CD14-positive monocyte (primary cell): Measurements from ENCODE around the gene VPS18. TPM values are rescaled to one million over a fixed set of nuclear protein-coding genes. Genes with fewer than 3 reads are reported as not detected.

ENCODE experiments used
- DNase-seq, 3 donors: peaks; one replicate each; pipeline ENCODE4 v3.0.0-alpha.2; 2011 to 2022
- H2AFZ ChIP-seq: 2 replicates; pipeline ENCODE4 v1.6.0; 2012; ENCODE audit warnings: mild to moderate bottlenecking, low read depth, low read length, inconsistent platforms; ENCODE audit not compliant: insufficient read depth, poor library complexity, severe bottlenecking
- H3K27ac ChIP-seq, 2 donors: 1 replicate in 1 of 2; 2 replicates in 1 of 2; pipeline ENCODE4 v1.5.1; 2012 to 2013; ENCODE audit warnings: low read length in 2 of 2, control low read depth in 1 of 2, inconsistent platforms in 1 of 2, low read depth in 1 of 2, mild to moderate bottlenecking in 1 of 2
- H3K27me3 ChIP-seq, 2 donors: one replicate each; pipeline versions ENCODE4 v1.6.0 to v1.6.1; 2011 to 2013; ENCODE audit warnings: low read length in 2 of 2; ENCODE audit not compliant: control insufficient read depth in 2 of 2, insufficient read depth in 2 of 2
- H3K36me3 ChIP-seq, 2 donors: replicated peaks in 1 of 2; 1 replicate in 1 of 2; 2 replicates in 1 of 2; pipeline versions ENCODE4 v1.5.1 to v1.6.1; 2012 to 2013; ENCODE audit warnings: low read length in 2 of 2, control low read depth in 1 of 2, inconsistent platforms in 1 of 2, mild to moderate bottlenecking in 1 of 2; ENCODE audit not compliant: insufficient read depth in 2 of 2, control insufficient read depth in 1 of 2
- H3K4me1 ChIP-seq, 2 donors: 1 replicate in 1 of 2; 2 replicates in 1 of 2; pipeline versions ENCODE4 v1.5.1 to v1.6.1; 2012 to 2013; ENCODE audit warnings: low read length in 2 of 2, control low read depth in 1 of 2, inconsistent platforms in 1 of 2, mild to moderate bottlenecking in 1 of 2, moderate library complexity in 1 of 2; ENCODE audit not compliant: insufficient read depth in 2 of 2, control insufficient read depth in 1 of 2
- H3K4me2 ChIP-seq: replicated peaks from 2 replicates; pipeline ENCODE3; 2012; ENCODE audit warnings: low read length, moderate library complexity, mild to moderate bottlenecking; ENCODE audit not compliant: poor library complexity, severe bottlenecking; ENCODE audit errors: extremely low read depth
- H3K4me3 ChIP-seq, 3 experiments: fragments of 200-600 bp in 1 of 3; sonication (generic) in 1 of 3; replicated peaks in 1 of 3; 1 replicate in 2 of 3; 2 replicates in 1 of 3; pipeline ENCODE4 v1.5.1; 2011 to 2013; ENCODE audit warnings: low read length in 3 of 3, mild to moderate bottlenecking in 3 of 3, control low read depth in 2 of 3, low read depth in 2 of 3, inconsistent platforms in 1 of 3, moderate library complexity in 1 of 3
- H3K79me2 ChIP-seq: 2 replicates; pipeline ENCODE4 v1.6.0; 2012; ENCODE audit warnings: mild to moderate bottlenecking, control low read depth, inconsistent platforms, low read length, moderate library complexity; ENCODE audit not compliant: insufficient read depth
- H3K9ac ChIP-seq: 2 replicates; pipeline ENCODE4 v1.6.0; 2017; ENCODE audit warnings: low read length, mild to moderate bottlenecking; ENCODE audit not compliant: insufficient read depth, poor library complexity, severe bottlenecking
- H3K9me3 ChIP-seq, 2 donors: replicated peaks in 1 of 2; 1 replicate in 1 of 2; 2 replicates in 1 of 2; pipeline versions ENCODE4 v1.5.1 to v1.6.1; 2012 to 2013; ENCODE audit warnings: low read length in 2 of 2, control low read depth in 1 of 2; ENCODE audit not compliant: control insufficient read depth in 1 of 2, insufficient read depth in 1 of 2
- H4K20me1 ChIP-seq: 2 replicates; pipeline ENCODE4 v1.6.0; 2012; ENCODE audit warnings: mild to moderate bottlenecking, low read length, control low read depth, moderate library complexity; ENCODE audit not compliant: insufficient read depth
- H3K27ac Mint-ChIP-seq, 7 donors: one replicate each; pipeline ENCODE4 v1.8.0; 2020; ENCODE audit warnings: mild to moderate bottlenecking in 7 of 7, mixed read lengths in 7 of 7, moderate library complexity in 6 of 7, inconsistent platforms in 2 of 7
- H3K27me3 Mint-ChIP-seq, 3 donors: one replicate each; pipeline ENCODE4 v1.8.0; 2021 to 2022; ENCODE audit warnings: low read depth in 3 of 3, mild to moderate bottlenecking in 3 of 3, mixed read lengths in 3 of 3, moderate library complexity in 3 of 3, inconsistent platforms in 1 of 3
- H3K36me3 Mint-ChIP-seq, 2 donors: one replicate each; pipeline ENCODE4 v1.8.0; 2020; ENCODE audit warnings: mixed read lengths in 2 of 2, inconsistent platforms in 1 of 2, mild to moderate bottlenecking in 1 of 2
- H3K4me1 Mint-ChIP-seq: one replicate; pipeline ENCODE4 v1.8.0; 2020; ENCODE audit warnings: mild to moderate bottlenecking, mixed read lengths
- H3K4me3 Mint-ChIP-seq, 2 donors: one replicate each; pipeline ENCODE4 v1.8.0; 2020; ENCODE audit warnings: mild to moderate bottlenecking in 2 of 2, mixed read lengths in 2 of 2, moderate library complexity in 1 of 2
- H3K9me3 Mint-ChIP-seq, 7 donors: one replicate each; pipeline ENCODE4 v1.8.0; 2020 to 2022; ENCODE audit warnings: mixed read lengths in 7 of 7, mild to moderate bottlenecking in 6 of 7, moderate library complexity in 6 of 7, inconsistent platforms in 2 of 7
- WGBS: methylation state at CpG from one replicate; pipeline ENCODE4 v1.1.5; 2013; ENCODE audit warnings: missing lambda C conversion rate; ENCODE audit not compliant: insufficient coverage; 5-methylcytosine and 5-hydroxymethylcytosine counted together
- intact Hi-C, 2 donors: fragments of 100-400 bp; cut with micrococcal nuclease; formaldehyde crosslinking; loops; one replicate each; pipeline versions ENCODE4 v1.15.0 to v1.15.1; 2023
- polyA plus RNA-seq, 3 donors: library from polyadenylated mRNA; depleted of rRNA in 1 of 3; unstranded in 2 of 3; stranded (reverse) in 1 of 3; fragments of 300-500 nt in 2 of 3; fragments of >200 nt in 1 of 3; fragmentation: Illumina TruSeq in 2 of 3; gene quantifications; 1 replicate in 2 of 3; 2 replicates in 1 of 3; pipeline ENCODE4 v1.2.3, GENCODE V29; 2012 to 2021
- TF ChIP-seq, protein P1 (sequence below): fragments of 200-600 bp; IDR thresholded peaks from one replicate; pipeline ENCODE4 v1.8.0; 2022; ENCODE audit warnings: antibody characterized with exemption, mild to moderate bottlenecking

Gene VPS18
- polyA plus RNA-seq, 3 donors: 12.1 to 22.8 (median 21.8) TPM

- Histone ChIP-seq H3K4me1 (peaks cover 48 to 60% of the 10 kb centered on the region in 2 donors), H3K4me3 (no peak overlapping the region), H3K79me2 (peaks cover 80% of the 10 kb centered on the region), H3K36me3 (peaks cover 45 to 59% of the 10 kb centered on the region in 2 donors), H3K9me3 (no peaks in the 10 kb centered on the region), H3K27me3 (no peaks in the 10 kb centered on the region), H4K20me1 (peaks cover 53% of the 10 kb centered on the region), H3K4me2 (no peak overlapping the region), H3K9ac (no peak overlapping the region), H2AFZ (no peak overlapping the region), H3K27ac (no peak overlapping the region)
- Mint-ChIP-seq H3K9me3 (no peaks in the 10 kb centered on the region), H3K27ac (peak overlapping the region in 3 of 7 donors; percentile 25 to 32 (median 25)), H3K36me3 (peaks cover 56 to 73% of the 10 kb centered on the region in 2 donors), H3K27me3 (peaks cover 0 to 4% (median 0%) of the 10 kb centered on the region in 3 donors), H3K4me1 (peaks cover 55% of the 10 kb centered on the region), H3K4me3 (no peak overlapping the region)
- intact Hi-C loops: loop anchor here (5.0 to 10.0 kb wide), 6 partner anchors 95 to 433 kb away; partner anchors contain the start of genes DNAJC17 (in 1 of the 2), INO80 (in 1 of the 2), NUSAP1 (in 1 of the 2) and OIP5 (in 1 of the 2)
- DNase-seq: peak in 1 of 3 donors; percentile 2
- TF ChIP-seq, protein P1, sequence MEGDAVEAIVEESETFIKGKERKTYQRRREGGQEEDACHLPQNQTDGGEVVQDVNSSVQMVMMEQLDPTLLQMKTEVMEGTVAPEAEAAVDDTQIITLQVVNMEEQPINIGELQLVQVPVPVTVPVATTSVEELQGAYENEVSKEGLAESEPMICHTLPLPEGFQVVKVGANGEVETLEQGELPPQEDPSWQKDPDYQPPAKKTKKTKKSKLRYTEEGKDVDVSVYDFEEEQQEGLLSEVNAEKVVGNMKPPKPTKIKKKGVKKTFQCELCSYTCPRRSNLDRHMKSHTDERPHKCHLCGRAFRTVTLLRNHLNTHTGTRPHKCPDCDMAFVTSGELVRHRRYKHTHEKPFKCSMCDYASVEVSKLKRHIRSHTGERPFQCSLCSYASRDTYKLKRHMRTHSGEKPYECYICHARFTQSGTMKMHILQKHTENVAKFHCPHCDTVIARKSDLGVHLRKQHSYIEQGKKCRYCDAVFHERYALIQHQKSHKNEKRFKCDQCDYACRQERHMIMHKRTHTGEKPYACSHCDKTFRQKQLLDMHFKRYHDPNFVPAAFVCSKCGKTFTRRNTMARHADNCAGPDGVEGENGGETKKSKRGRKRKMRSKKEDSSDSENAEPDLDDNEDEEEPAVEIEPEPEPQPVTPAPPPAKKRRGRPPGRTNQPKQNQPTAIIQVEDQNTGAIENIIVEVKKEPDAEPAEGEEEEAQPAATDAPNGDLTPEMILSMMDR: no peak
- 91% methylated on average over 26 of the region's 33 CpGs for WGBS
These were observed 5.4 kb downstream of the VPS18 start for GRCh38 chr15:40899536-40900207.

DNA sequence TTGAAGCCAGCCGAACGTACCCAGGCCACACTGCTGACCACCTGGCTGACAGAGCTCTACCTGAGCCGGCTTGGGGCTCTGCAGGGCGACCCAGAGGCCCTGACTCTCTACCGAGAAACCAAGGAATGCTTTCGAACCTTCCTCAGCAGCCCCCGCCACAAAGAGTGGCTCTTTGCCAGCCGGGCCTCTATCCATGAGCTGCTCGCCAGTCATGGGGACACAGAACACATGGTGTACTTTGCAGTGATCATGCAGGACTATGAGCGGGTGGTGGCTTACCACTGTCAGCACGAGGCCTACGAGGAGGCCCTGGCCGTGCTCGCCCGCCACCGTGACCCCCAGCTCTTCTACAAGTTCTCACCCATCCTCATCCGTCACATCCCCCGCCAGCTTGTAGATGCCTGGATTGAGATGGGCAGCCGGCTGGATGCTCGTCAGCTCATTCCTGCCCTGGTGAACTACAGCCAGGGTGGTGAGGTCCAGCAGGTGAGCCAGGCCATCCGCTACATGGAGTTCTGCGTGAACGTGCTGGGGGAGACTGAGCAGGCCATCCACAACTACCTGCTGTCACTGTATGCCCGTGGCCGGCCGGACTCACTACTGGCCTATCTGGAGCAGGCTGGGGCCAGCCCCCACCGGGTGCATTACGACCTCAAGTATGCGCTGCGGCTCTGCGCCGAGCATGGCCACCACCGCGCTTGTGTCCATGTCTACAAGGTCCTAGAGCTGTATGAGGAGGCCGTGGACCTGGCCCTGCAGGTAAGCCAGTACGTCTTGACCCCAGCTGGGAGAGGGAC lies 6.2 kb downstream of the VPS18 start:
- Mint-ChIP-seq H3K27ac (peak overlapping the region in 3 of 7 donors; percentile 30 to 57 (median 46)), H3K27me3 (peaks cover 0 to 4% (median 0%) of the 10 kb centered on the region in 3 donors), H3K4me1 (peaks cover 53% of the 10 kb centered on the region), H3K36me3 (peaks cover 59 to 77% of the 10 kb centered on the region in 2 donors), H3K4me3 (no peak overlapping the region), H3K9me3 (no peaks in the 10 kb centered on the region)
- Histone ChIP-seq H3K4me2 (no peak overlapping the region), H3K4me3 (no peak overlapping the region), H4K20me1 (peaks cover 52% of the 10 kb centered on the region), H3K9me3 (no peaks in the 10 kb centered on the region), H3K36me3 (peaks cover 45 to 58% of the 10 kb centered on the region in 2 donors), H3K4me1 (peaks cover 45 to 56% of the 10 kb centered on the region in 2 donors), H3K27me3 (no peaks in the 10 kb centered on the region), H2AFZ (no peak overlapping the region), H3K9ac (no peak overlapping the region), H3K79me2 (peaks cover 78% of the 10 kb centered on the region), H3K27ac (no peak overlapping the region)
- intact Hi-C loops: loop anchor here (5.0 to 10.0 kb wide), 4 partner anchors 146 to 432 kb away; partner anchors contain the start of genes INO80 (in 1 of the 2), NUSAP1 (in 1 of the 2), OIP5 (in 1 of the 2) and RMDN3 (in 1 of the 2)
- WGBS: 96% methylated on average over 35 of the region's 36 CpGs
- DNase-seq: peak in 1 of 3 donors; percentile 4
- TF ChIP-seq, protein P1: no peak
